ENCODE measurements around the gene SEZ6L. TPM values are rescaled to one million over a fixed set of nuclear protein-coding genes. Genes with fewer than 3 reads are reported as not detected.

The SEZ6L gene
- total RNA-seq: not detected in 2 replicates

GRCh38 chr22:26169315-26170111 lies at the start of gene SEZ6L:
TSS of gene SEZ6L (plus strand) at chr22:26169462. CDS start at chr22:26169670, 208 bp downstream.

GRCh38 chr22:26428515-26429457 lies 259.5 kb downstream of the SEZ6L start, which contains the start of gene ASPHD2:
TSS of gene ASPHD2 (plus strand) at chr22:26429260. CDS start at chr22:26433616, 4,356 bp downstream.

